ENCODE results near the gene CORO2B.

- no peak for TF ChIP-seq YY1 (IDR thresholded peaks at IDR 0.05; ENCODE audit: insufficient read depth, insufficient read length)
- no peak for TF ChIP-seq SUZ12 (IDR thresholded peaks at IDR 0.05; ENCODE audit: extremely low read depth, insufficient read depth, insufficient read length)
- TF ChIP-seq ZNF274 (IDR thresholded peaks at IDR 0.05; ENCODE audit: low read depth, low read length), result no peak
Observed at GRCh38 chr15:68597581-68597980, 18.8 kb downstream of the CORO2B start.

Data from NT2/D1 (cell line).